Stimulated activated naive CD4-positive, alpha-beta T cell (primary cell): ENCODE results near the gene PDCD5.
"Not testable (repeated sequence)": the region's sequence is repeated elsewhere in the genome, so short reads cannot be mapped to it uniquely, and the experiment has no call there.

Source experiments
- DNase-seq, 6 experiments: peaks; one replicate each; lab custom pipeline; 2025; lab: John Stamatoyannopoulos, UW

Gene PDCD5

GRCh38 chr19:32576790-32577189 lies 4.2 kb upstream of the PDCD5 start:
- no peak for DNase-seq

- no peak for DNase-seq
Observed at GRCh38 chr19:32580353-32580900, 563 bp upstream of the PDCD5 start.

- DNase-seq: no peak
Observed at GRCh38 chr19:32581705-32582179, 752 bp downstream of the PDCD5 start.

GRCh38 chr19:32587747-32588504 lies 6.9 kb downstream of the PDCD5 start:
- not testable (repeated sequence) for DNase-seq

GRCh38 chr19:32594021-32594420 lies 13.0 kb downstream of the PDCD5 start:
- DNase-seq: no peak

- no peak for DNase-seq
Observed at GRCh38 chr19:32595491-32595890, 14.5 kb downstream of the PDCD5 start.

- no peak for DNase-seq
Observed at GRCh38 chr19:32598022-32598421, 17.0 kb downstream of the PDCD5 start.

- DNase-seq: no peak
Observed at GRCh38 chr19:32599258-32599657, 18.3 kb downstream of the PDCD5 start.

- DNase-seq: peak in 5 of 6 experiments; percentile 9 to 68 (median 15)
Observed at GRCh38 chr19:32599736-32600157, 18.8 kb downstream of the PDCD5 start.

- no peak for DNase-seq
Observed at GRCh38 chr19:32603961-32604360, 23.0 kb downstream of the PDCD5 start.

GRCh38 chr19:32605544-32605943 lies 24.6 kb downstream of the PDCD5 start:
- no peak for DNase-seq

GRCh38 chr19:32606289-32606688 lies 25.3 kb downstream of the PDCD5 start:
- DNase-seq: no peak

GRCh38 chr19:32607479-32607878 lies 26.5 kb downstream of the PDCD5 start:
- DNase-seq: no peak

- DNase-seq: no peak
Observed at GRCh38 chr19:32611161-32611560, 30.2 kb downstream of the PDCD5 start.

GRCh38 chr19:32613008-32613407 lies 32.0 kb downstream of the PDCD5 start:
- no peak for DNase-seq

- DNase-seq: no peak
Observed at GRCh38 chr19:32614916-32615315, 33.9 kb downstream of the PDCD5 start.

GRCh38 chr19:32615569-32615968 lies 34.6 kb downstream of the PDCD5 start:
- no peak for DNase-seq

- no peak for DNase-seq
Observed at GRCh38 chr19:32619051-32619685, 38.2 kb downstream of the PDCD5 start.

- DNase-seq: no peak
Observed at GRCh38 chr19:32622002-32622401, 41.0 kb downstream of the PDCD5 start.

GRCh38 chr19:32624410-32624809 lies 43.4 kb downstream of the PDCD5 start:
- DNase-seq: no peak

GRCh38 chr19:32626969-32627368 lies 46.0 kb downstream of the PDCD5 start:
- no peak for DNase-seq

GRCh38 chr19:32627714-32628270 lies 46.8 kb downstream of the PDCD5 start:
- no peak for DNase-seq

- DNase-seq: no peak
Observed at GRCh38 chr19:32630338-32630737, 49.3 kb downstream of the PDCD5 start.
